ENCODE results near the gene ZNF268. TPM values are rescaled to one million over a fixed set of nuclear protein-coding genes. Genes with fewer than 3 reads are reported as not detected.

ZNF268 gene
- total RNA-seq, 1 donor from 2014 or later: 36.2 TPM

GRCh38 chr12:133202493-133203343, 21.4 kb downstream of the ZNF268 start:
- Mint-ChIP-seq H3K27ac (ENCODE audit: unreplicated experiment) (no peak overlapping the region), H3K36me3 (ENCODE audit: low read depth) (peaks cover 70% of the 10 kb centered on the region), H3K27me3 (ENCODE audit: low read depth) (peaks cover 15% of the 10 kb centered on the region), H3K4me3 (peak overlapping the region; percentile 20), H3K4me1 (no peaks in the 10 kb centered on the region), H3K9me3 (peaks cover 43% of the 10 kb centered on the region)
- no peak for TF ChIP-seq CTCF (conservative IDR thresholded peaks at IDR 0.05)
- DNase-seq (ENCODE audit: low read depth, low spot score): no peak

- Mint-ChIP-seq H3K27me3 (ENCODE audit: low read depth) (peaks cover 15% of the 10 kb centered on the region), H3K4me1 (no peaks in the 10 kb centered on the region), H3K27ac (ENCODE audit: unreplicated experiment) (no peak overlapping the region), H3K4me3 (peak overlapping the region; percentile 54), H3K36me3 (ENCODE audit: low read depth) (peaks cover 73% of the 10 kb centered on the region), H3K9me3 (peaks cover 45% of the 10 kb centered on the region)
- TF ChIP-seq CTCF (conservative IDR thresholded peaks at IDR 0.05): no peak
- DNase-seq (ENCODE audit: low read depth, low spot score): no peak
These were observed 22.3 kb downstream of the ZNF268 start for GRCh38 chr12:133203344-133204263.

GRCh38 chr12:133204264-133204603, 22.9 kb downstream of the ZNF268 start:
- peaks cover 71% of the 10 kb centered on the region for H3K36me3 Mint-ChIP-seq (ENCODE audit: low read depth)
- peaks cover 46% of the 10 kb centered on the region for H3K9me3 Mint-ChIP-seq
- H3K4me3 Mint-ChIP-seq: peak overlapping the region; percentile 54
- no peaks in the 10 kb centered on the region for H3K4me1 Mint-ChIP-seq
- no peak for TF ChIP-seq CTCF (conservative IDR thresholded peaks at IDR 0.05)
- H3K27me3 Mint-ChIP-seq (ENCODE audit: low read depth): peaks cover 15% of the 10 kb centered on the region
- DNase-seq (ENCODE audit: low read depth, low spot score): no peak
- H3K27ac Mint-ChIP-seq (ENCODE audit: unreplicated experiment): no peak overlapping the region

GRCh38 chr12:133206390-133206789, 25.1 kb downstream of the ZNF268 start:
- no peak for TF ChIP-seq CTCF (conservative IDR thresholded peaks at IDR 0.05)
- no peak for DNase-seq (ENCODE audit: low read depth, low spot score)
- peak overlapping the region; percentile 63 for H3K4me3 Mint-ChIP-seq
- H3K27ac Mint-ChIP-seq (ENCODE audit: unreplicated experiment): no peak overlapping the region
- H3K9me3 Mint-ChIP-seq: peaks cover 35% of the 10 kb centered on the region
- no peaks in the 10 kb centered on the region for H3K4me1 Mint-ChIP-seq
- peaks cover 15% of the 10 kb centered on the region for H3K27me3 Mint-ChIP-seq (ENCODE audit: low read depth)
- H3K36me3 Mint-ChIP-seq (ENCODE audit: low read depth): peaks cover 60% of the 10 kb centered on the region

GRCh38 chr12:133215724-133216123, 34.4 kb downstream of the ZNF268 start:
- peaks cover 23% of the 10 kb centered on the region for H3K9me3 Mint-ChIP-seq
- DNase-seq (ENCODE audit: low read depth, low spot score): no peak
- no peaks in the 10 kb centered on the region for H3K27me3 Mint-ChIP-seq (ENCODE audit: low read depth)
- H3K27ac Mint-ChIP-seq (ENCODE audit: unreplicated experiment): no peak overlapping the region
- no peak overlapping the region for H3K4me3 Mint-ChIP-seq
- H3K4me1 Mint-ChIP-seq: no peaks in the 10 kb centered on the region
- no peak for TF ChIP-seq CTCF (conservative IDR thresholded peaks at IDR 0.05)
- H3K36me3 Mint-ChIP-seq (ENCODE audit: low read depth): peaks cover 18% of the 10 kb centered on the region

All from neural crest cell (in vitro differentiated cells).